Measurements from ENCODE around the gene GOLT1B.
"Not testable (repeated sequence)": the region's sequence is repeated elsewhere in the genome, so short reads cannot be mapped to it uniquely, and the experiment has no call there.

Gene GOLT1B, protein sequence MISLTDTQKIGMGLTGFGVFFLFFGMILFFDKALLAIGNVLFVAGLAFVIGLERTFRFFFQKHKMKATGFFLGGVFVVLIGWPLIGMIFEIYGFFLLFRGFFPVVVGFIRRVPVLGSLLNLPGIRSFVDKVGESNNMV

GRCh38 chr12:21501258-21502163, at the start of gene GOLT1B, which contains the start of gene RECQL:
GOLT1B (plus strand) TSS chr12:21501789; CDS start chr12:21501924, 135 bp downstream.
RECQL (minus strand) TSS chr12:21501635; CDS start chr12:21499570, 2,065 bp downstream.
- peak; percentile 74 to 79 for DNase-seq (ENCODE audit: low read depth in 2 of 2)

- no peak for DNase-seq (ENCODE audit: low read depth in 2 of 2)
Measured at GRCh38 chr12:21453312-21453852, 48.2 kb upstream of the GOLT1B start.

GRCh38 chr12:21456291-21456780, 45.3 kb upstream of the GOLT1B start:
- DNase-seq (ENCODE audit: low read depth in 2 of 2), result peak; percentile 1 to 13

GRCh38 chr12:21459474-21459873, 42.1 kb upstream of the GOLT1B start:
- DNase-seq (ENCODE audit: low read depth in 2 of 2), result no peak

- not testable (repeated sequence) for DNase-seq (ENCODE audit: low read depth in 2 of 2)
Measured at GRCh38 chr12:21467334-21467733, 34.3 kb upstream of the GOLT1B start.

GRCh38 chr12:21471294-21471693, 30.3 kb upstream of the GOLT1B start:
- DNase-seq (ENCODE audit: low read depth in 2 of 2), result no peak

GRCh38 chr12:21472197-21472823, 29.3 kb upstream of the GOLT1B start:
- DNase-seq (ENCODE audit: low read depth in 2 of 2), result no peak

DNA sequence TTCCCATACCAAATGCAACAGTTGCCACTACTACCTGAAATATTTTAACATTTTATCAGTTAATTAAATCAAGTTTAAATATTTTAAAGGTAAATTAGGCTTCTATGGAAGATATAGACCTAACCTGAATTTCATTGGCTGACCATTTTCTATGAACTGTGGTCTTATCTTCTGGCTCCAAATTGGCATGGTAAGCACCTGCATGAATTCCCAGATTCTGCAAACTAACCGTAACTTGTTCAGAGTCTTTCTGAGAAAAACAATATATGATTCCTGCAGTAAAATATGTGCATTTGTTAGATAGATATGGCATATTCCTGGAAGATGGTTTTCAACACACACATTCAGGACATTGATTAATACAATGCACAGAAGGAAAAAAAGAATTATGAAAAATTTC, 26.0 kb upstream of the GOLT1B start:
- no peak for DNase-seq (ENCODE audit: low read depth in 2 of 2)

DNA sequence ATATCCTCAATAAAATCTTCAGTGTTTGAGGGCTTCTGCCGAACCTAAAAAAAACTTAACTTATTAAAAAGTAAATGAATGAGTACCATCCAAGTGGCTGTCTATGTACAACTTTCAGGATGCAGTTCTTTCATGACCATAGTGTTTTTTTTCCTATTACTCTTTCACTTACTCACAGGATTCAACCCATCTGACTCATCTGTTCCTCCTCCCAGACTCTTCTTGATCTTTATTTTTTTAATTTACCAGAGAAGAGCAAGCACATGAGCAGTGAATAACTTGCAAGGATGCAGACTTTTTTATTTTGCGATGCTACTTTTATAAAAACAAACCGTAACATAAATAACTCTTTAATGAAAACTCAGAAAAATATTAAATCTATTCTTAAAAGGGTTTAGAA, 24.6 kb upstream of the GOLT1B start:
- DNase-seq (ENCODE audit: low read depth in 2 of 2), result no peak

DNA sequence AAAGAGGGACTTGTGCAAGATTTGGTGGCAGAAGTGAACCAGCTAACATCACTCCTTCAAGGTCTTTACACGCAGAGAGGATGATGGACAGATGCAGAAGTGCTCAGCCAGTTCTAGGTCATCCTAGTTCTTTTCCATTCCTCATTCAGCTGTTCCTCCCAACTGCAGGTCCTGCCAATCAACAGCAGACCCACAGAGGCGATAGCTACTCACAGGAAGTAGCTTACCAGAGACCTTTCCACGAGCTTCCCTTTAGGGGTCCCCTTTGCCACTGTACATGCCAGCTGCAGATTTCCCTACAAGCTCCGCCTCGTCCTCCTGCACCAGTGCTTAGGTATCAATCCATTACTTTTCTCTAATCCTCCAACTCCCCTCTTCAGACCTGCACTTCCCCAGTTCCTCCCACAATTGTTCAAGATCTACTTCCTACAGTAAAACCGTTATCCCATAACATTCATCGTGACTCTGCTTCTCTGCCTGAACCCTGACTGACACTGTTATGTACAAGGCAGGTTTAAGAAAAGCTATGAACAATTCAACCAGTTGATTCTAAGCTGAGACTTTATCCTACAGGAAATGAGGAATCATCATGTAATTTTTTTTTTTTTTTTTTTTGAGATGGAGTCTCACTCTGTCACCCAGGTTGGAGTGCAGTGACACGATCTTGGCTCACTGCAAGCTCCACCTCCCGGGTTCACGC, 22.7 kb upstream of the GOLT1B start:
- DNase-seq (ENCODE audit: low read depth in 2 of 2), result no peak

DNA sequence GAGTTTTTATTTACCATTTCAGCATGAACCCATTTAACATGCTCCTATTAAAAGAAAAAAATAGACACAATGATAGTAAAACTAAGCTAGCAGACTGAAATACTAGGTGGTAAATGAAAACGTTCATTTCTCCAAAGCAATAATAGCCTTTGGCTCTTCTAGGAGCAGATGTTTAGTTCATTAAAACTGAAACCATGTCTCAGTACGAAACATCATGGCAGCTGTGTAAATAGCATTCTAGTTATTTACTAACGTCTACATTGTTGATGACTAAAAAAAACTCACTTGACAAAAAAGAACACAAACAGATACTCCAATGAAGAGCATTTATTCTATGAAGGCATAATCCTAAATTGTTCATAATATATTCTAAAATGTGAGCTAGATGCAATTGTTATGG, 18.1 kb upstream of the GOLT1B start:
- DNase-seq (ENCODE audit: low read depth in 2 of 2), result no peak

- no peak for DNase-seq (ENCODE audit: low read depth in 2 of 2)
Measured at GRCh38 chr12:21485998-21486397, 15.6 kb upstream of the GOLT1B start.

GRCh38 chr12:21499765-21500164, 1.8 kb upstream of the GOLT1B start:
- no peak for DNase-seq (ENCODE audit: low read depth in 2 of 2)

DNA sequence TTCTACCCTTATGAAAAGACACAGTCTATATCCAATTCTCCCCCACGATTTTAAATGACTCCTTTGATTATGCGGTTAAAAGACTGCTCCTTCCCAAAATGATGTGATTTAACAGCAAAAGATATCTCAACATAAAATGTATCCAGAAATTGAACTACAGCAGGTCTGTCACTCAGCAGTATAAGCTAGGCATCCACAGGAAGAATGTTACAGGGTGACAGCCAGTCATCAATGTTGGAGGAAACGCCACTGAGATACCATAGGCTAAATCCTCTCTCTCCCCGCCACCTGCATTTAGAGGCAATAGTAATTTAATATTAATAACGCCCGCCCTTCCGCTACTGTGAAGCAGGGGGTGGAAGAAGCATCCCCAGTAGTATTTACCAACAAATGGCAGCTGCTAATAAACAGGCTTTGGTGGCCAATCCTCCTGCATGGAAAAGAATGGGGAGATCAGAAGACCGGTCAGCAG, 767 bp upstream of the GOLT1B start:
- no peak for DNase-seq (ENCODE audit: low read depth in 2 of 2)

DNA sequence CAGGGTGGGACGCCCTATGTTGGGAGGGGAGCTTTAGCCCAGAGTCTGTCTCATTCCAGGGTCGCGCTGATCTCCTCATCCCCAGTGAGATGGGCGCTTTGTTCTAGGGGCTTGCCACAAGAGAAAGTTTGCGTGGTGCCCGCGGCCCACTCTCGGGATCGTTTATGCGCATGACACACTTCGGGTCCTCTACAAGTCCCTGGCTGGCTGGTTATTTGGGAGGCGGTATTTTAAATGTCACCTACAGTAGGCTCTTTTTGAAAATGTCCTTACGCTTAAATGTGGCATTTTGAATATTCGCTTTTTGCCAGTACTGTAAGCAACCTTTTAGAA, 541 bp downstream of the GOLT1B start:
- DNase-seq (ENCODE audit: low read depth in 2 of 2), result peak in 1 of 2 donors; percentile 2

DNA sequence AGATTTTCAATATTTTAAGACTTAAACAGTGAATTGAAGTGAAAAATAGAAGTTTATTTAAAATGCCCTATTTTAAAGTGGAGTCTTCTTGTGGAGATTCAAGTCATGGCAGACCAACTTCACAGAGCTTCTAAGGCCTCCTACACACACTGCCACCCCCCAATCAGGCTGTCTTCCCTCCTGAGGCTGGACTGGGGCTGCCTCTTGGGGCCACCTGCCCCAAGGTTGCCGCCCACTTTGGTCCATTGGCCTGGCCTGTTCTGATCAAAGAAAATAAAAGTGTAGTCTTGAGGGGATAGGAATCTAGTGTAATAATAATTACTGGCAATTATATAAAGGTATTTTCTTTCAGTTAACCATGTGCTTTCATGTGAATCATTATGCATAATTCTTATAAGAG, 1.3 kb downstream of the GOLT1B start:
- no peak for DNase-seq (ENCODE audit: low read depth in 2 of 2)

- no peak for DNase-seq (ENCODE audit: low read depth in 2 of 2)
Measured at GRCh38 chr12:21505888-21506287, 4.3 kb downstream of the GOLT1B start.

DNA sequence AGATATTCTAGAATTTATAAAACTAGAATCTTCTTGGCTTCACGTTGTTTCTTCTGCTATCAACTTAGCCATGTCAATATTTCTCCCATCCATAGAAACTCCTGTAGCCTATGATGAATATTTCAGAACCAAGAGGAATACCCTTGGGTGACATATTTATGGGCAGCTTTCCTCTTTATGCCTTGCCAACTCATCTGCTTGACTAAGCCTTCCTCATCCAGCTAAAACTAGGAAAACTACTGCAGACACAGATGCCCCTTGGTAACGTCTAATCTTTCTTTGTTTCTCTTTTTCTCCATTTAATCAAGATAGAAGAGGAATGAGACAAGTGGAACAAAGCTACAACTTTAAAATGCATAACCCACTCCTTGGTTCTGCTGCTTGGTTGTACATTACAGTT, 6.3 kb downstream of the GOLT1B start:
- DNase-seq (ENCODE audit: low read depth in 2 of 2), result no peak

- DNase-seq (ENCODE audit: low read depth in 2 of 2), result no peak
Measured at GRCh38 chr12:21509768-21510167, 8.2 kb downstream of the GOLT1B start.

GRCh38 chr12:21516281-21516680, 14.7 kb downstream of the GOLT1B start:
- DNase-seq (ENCODE audit: low read depth in 2 of 2), result no peak

DNA sequence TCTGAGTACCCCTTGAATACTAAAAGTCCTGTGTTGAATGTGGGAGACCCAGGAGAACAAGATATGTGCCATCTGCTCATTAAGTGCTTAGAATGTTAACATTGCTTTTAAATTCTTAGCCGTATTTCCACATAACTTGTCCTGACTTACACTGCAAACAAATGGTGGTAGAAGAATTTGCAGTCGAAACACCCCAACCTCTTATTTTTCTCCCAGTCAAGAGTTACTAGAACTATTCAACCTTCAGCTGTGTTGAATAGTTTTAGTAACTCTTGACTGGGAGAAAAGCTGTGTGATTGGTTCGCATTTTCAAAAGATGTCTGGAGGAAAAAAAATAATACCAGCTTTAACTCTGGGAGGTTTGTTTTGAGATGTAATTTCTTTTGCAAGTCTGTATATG, 16.9 kb downstream of the GOLT1B start:
- DNase-seq (ENCODE audit: low read depth in 2 of 2), result no peak

DNA sequence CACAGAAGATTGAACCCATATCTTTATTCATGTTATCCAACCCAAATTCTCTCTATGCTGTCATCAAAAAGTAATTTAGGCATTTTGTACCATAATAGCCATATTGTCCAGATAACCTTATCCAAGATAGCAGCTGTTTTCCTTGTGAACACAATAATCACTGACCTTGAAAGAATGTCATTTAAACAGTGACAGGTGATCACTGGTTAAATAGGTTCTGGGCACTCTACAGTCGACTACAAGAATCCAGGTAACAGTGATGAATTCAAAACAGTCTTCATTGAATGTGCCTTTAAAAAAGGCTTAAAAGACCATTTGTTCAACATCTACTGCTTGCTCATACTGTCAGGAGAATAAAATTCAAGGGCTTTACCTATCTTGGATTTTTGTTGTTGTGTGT, 20.0 kb downstream of the GOLT1B start:
- DNase-seq (ENCODE audit: low read depth in 2 of 2), result no peak

All from stimulated activated CD8-positive, alpha-beta memory T cell treated with anti-CD3 and anti-CD28 coated beads, Interleukin-7, amount 100 ng/mL, for 1 hour (primary cell).